Hepatocyte (in vitro differentiated cells): ENCODE results near the gene VIPR2.

Experiments
- EZH2phosphoT487 ChIP-seq: fragments of 200-600 bp; sonication (generic); IDR thresholded peaks from one replicate; pipeline ENCODE4 v1.6.1; 2018; ENCODE audit warnings: antibody characterized with exemption, mild to moderate bottlenecking, low read depth, moderate library complexity; ENCODE audit not compliant: unreplicated experiment, severe bottlenecking
- TF ChIP-seq, protein P1 (sequence below): fragments of 200-600 bp; sonication (generic); IDR thresholded peaks from 2 replicates; pipeline ENCODE4 v1.5.1; 2016; ENCODE audit warnings: antibody characterized with exemption, mild to moderate bottlenecking; ENCODE audit not compliant: poor library complexity

DNA sequence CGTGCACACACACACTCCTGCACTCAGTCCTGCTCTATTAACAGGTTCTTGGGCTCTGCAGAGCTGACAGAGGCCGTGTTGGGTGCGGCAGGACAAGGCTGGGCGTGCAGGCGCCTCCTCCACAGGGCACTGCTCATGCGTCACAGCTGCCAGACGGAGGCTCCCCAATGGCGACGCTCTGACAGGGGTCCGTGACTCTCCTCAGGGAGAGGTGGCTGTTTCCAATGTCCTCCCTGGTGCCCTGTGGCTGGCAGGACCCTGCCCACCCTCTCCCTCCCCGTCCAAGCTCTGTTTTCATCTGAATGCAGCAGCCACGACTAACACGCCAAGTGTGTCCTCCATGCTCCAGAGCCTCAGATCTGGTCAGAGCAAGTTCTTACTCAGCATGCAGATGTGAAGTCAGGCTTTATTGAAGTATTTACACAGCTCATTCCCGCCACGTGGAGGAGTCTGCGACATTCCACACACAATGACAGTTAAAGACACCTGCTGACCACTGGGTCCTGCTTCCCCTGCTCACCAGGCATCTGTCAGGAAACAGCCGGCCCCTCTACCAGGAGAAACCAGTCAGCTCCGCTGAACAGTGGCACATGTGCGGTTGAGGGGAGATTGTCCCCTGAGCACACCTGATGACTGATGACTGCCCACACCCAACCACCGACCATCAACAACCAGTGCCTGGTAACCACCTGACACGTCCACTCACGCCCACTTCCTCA lies 116.7 kb downstream of the VIPR2 start:
- TF ChIP-seq, protein P1, sequence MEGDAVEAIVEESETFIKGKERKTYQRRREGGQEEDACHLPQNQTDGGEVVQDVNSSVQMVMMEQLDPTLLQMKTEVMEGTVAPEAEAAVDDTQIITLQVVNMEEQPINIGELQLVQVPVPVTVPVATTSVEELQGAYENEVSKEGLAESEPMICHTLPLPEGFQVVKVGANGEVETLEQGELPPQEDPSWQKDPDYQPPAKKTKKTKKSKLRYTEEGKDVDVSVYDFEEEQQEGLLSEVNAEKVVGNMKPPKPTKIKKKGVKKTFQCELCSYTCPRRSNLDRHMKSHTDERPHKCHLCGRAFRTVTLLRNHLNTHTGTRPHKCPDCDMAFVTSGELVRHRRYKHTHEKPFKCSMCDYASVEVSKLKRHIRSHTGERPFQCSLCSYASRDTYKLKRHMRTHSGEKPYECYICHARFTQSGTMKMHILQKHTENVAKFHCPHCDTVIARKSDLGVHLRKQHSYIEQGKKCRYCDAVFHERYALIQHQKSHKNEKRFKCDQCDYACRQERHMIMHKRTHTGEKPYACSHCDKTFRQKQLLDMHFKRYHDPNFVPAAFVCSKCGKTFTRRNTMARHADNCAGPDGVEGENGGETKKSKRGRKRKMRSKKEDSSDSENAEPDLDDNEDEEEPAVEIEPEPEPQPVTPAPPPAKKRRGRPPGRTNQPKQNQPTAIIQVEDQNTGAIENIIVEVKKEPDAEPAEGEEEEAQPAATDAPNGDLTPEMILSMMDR = no peak
- TF ChIP-seq EZH2phosphoT487 = no peak
